Lower lobe of right lung (tissue), 2 donors: Measurements from ENCODE around the gene GNB1L. TPM values are rescaled to one million over a fixed set of nuclear protein-coding genes. Genes with fewer than 3 reads are reported as not detected.
A peak's percentile ranks its signal among the peaks of the same experiment; 100 is the strongest.

Experiments used
- ATAC-seq, 2 donors: fragments of 200-7000 bp; cut with Tn5 transposase; one replicate each; pipeline ENCODE4 v1.9.1; 2020 to 2022; ENCODE audit warnings: mild to moderate bottlenecking in 2 of 2, moderate library complexity in 2 of 2
- DNase-seq: peaks from one replicate; pipeline ENCODE4 v3.0.0-alpha.2; 2020
- H3K27ac ChIP-seq: fragments of 200-600 bp; one replicate; pipeline ENCODE4 v1.8.0; 2022
- H3K27me3 ChIP-seq: fragments of 200-600 bp; one replicate; pipeline ENCODE4 v1.8.0; 2022; ENCODE audit warnings: low read depth
- H3K36me3 ChIP-seq: fragments of 200-600 bp; one replicate; pipeline ENCODE4 v1.8.0; 2022; ENCODE audit warnings: mild to moderate bottlenecking
- H3K4me1 ChIP-seq: fragments of 200-600 bp; one replicate; pipeline ENCODE4 v1.8.0; 2022
- H3K4me3 ChIP-seq: fragments of 200-600 bp; one replicate; pipeline ENCODE4 v1.8.0; 2022; ENCODE audit warnings: mild to moderate bottlenecking
- H3K9me3 ChIP-seq: fragments of 200-600 bp; one replicate; pipeline ENCODE4 v1.8.0; 2022
- CTCF ChIP-seq: fragments of 200-600 bp; IDR thresholded peaks from one replicate; pipeline ENCODE4 v1.8.0; 2022; ENCODE audit warnings: antibody characterized with exemption, mild to moderate bottlenecking
- intact Hi-C: fragments of 100-400 bp; cut with DNase I; formaldehyde crosslinking; loops from one replicate; pipeline ENCODE4 v1.11.0; 2022
- total RNA-seq: library from RNA; stranded (reverse); fragmentation: NEBNext Ultra II Directional; extraction: Animal tissue kit (Norgen Biotek cat#: 25700); gene quantifications from one replicate; pipeline ENCODE4 v1.2.1, GENCODE V29; 2021
- donor health status: DM: no; HTN: yes; CAD: no; lungs with severe emphysema.

The GNB1L gene
- total RNA-seq, 1 donor from 2014 or later = 6.0 TPM

DNA sequence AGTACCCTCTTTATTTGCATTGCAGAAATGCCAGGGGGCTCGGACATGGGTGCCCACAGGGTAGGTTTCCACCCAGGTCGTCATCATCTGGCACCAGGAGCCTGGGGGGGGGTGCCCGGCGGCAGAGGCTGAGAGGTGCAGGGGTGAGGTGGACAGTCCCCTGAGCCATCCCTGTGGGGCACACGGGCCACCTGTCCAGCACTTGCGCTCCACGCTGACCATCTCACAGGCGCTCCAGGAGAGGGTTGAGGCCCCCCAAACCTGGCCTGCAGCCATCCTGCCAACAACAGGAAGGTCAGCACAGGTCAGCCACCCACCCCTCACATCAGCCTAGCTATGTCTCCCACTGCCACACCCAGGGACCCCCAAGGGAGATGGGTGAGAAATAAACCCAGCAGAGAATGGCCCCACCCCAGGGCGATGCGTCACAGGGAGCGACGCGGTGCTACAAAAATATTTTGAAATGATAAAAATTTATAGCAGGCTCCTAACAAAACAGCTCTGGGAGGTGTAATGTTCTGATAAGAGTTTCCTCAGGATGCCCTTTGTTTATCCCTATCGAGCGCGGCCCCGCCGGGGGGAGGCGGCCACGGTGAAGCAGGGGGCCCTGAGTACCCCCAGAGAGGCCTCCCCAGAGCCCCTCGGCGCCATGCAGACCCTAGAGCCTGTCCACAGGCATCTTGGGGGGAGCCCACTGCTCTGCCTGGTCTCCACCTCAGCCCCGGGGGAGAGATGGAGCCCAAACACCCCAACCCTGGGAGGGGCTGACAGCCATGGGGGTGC is 21.0 kb upstream of the GNB1L start:
- intact Hi-C loops = no loop called here
- Histone ChIP-seq H3K27ac (no peak overlapping the region), H3K4me1 (peaks cover 32% of the 10 kb centered on the region), H3K36me3 (peaks cover 13% of the 10 kb centered on the region), H3K9me3 (no peaks in the 10 kb centered on the region), H3K27me3 (no peaks in the 10 kb centered on the region), H3K4me3 (no peak overlapping the region)
- TF ChIP-seq CTCF = no peak
- ATAC-seq = no peak
- DNase-seq = peak; percentile 45

DNA sequence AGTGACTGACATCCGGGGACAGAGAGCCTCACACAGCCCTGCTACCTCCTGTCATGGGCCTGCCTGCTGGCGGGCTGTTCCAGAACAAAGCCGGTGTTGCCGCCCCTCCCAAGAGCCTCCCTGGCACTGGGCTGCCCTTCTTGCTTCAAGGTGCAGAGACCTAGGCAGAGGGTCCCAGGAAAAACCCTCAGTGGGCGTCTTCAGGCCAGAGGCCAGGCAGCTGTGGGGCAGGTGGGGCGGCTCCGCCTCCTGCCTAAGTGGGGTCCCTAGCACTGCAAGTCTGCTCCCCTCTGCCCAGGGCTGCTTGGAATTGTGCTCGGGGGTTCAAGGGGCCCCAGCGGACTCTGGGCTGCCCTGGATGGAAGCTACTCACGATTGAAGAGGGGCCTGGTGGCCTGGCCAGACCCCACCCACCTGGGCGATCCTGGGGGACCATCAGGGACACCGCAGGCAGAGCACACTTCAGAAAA is 20.4 kb upstream of the GNB1L start:
- intact Hi-C loops = no loop called here

DNA sequence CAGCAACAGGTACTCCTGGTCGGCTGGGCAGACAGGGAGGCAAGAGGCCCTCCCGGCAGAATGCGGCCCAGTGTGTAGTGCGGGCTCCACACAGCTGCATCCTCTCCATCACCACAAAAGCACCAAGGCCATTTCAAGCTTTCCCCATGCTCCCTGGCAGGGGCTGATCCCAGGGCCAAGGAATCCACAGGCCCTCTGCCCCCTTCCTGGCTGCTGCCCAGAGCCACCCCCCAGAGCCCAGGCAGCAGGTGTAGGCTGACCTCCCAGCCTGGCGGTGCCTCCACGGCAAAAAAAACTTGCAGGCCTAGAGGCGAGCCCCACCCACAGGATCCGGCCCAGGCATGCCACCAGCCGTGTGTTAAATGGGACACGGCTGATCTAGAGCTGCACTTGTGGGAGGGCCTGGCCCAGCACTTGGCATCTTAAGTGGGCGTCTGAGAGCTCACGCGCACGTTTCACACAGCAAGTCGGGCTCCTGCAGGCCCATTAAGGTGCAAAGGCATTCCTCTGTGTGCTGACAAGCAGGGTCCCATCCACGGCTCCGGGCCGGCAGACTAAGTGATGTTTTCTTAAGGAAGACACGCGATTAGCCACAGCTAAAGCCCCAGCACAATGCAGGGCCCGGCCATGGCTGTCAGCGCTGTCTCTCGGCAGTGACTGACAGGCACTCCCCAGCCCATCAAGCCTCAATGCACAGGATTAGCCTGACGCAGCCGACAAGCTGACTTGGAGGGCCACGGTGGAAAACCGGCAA is 19.8 kb upstream of the GNB1L start:
- intact Hi-C loops = no loop called here
- peak overlapping the region; percentile 67 for H3K27ac ChIP-seq
- H3K4me1 ChIP-seq = peaks cover 32% of the 10 kb centered on the region
- no peaks in the 10 kb centered on the region for H3K27me3 ChIP-seq
- peak; percentile 90 for DNase-seq
- peak; percentile 85 to 91 for ATAC-seq
- TF ChIP-seq CTCF = no peak
- H3K36me3 ChIP-seq = peaks cover 13% of the 10 kb centered on the region
- H3K9me3 ChIP-seq = no peaks in the 10 kb centered on the region
- H3K4me3 ChIP-seq = peak overlapping the region; percentile 11

More for the DNA sequence above, 20.4 kb upstream of the GNB1L start:
- peaks cover 32% of the 10 kb centered on the region for H3K4me1 ChIP-seq
- peak overlapping the region; percentile 67 for H3K27ac ChIP-seq
- no peaks in the 10 kb centered on the region for H3K27me3 ChIP-seq
- TF ChIP-seq CTCF = no peak
- DNase-seq = no peak
- no peak overlapping the region for H3K4me3 ChIP-seq
- peaks cover 13% of the 10 kb centered on the region for H3K36me3 ChIP-seq
- H3K9me3 ChIP-seq = no peaks in the 10 kb centered on the region
- no peak for ATAC-seq

DNA sequence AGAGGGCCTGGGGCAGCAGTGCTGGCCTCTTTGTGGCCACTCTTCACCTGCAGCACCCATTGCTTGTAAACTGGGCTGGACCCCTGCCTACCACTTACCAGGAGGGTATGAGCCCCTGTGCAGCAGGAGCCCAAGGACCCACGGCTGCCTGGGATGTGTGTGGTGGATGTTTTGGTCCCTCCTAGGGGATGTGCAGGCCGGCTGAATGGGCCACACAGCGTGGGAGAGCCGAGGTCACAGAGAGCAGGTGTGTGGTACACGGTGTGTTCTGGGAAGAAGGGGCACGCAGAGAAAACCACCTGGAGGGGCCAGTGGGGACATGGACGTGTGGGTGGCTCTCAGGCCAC is 19.3 kb upstream of the GNB1L start:
- Histone ChIP-seq H3K36me3 (peaks cover 13% of the 10 kb centered on the region), H3K27ac (peak overlapping the region; percentile 67), H3K27me3 (no peaks in the 10 kb centered on the region), H3K4me1 (peaks cover 32% of the 10 kb centered on the region), H3K4me3 (no peak overlapping the region), H3K9me3 (no peaks in the 10 kb centered on the region)
- DNase-seq = peak; percentile 38
- intact Hi-C loops = no loop called here
- ATAC-seq = no peak
- TF ChIP-seq CTCF = no peak

GRCh38 chr22:19873138-19873959 is 18.7 kb upstream of the GNB1L start:
- ATAC-seq (peak; percentile 20 to 40), DNase-seq (peak; percentile 49)
- intact Hi-C loops = no loop called here
- peak overlapping the region; percentile 67 for H3K27ac ChIP-seq
- no peaks in the 10 kb centered on the region for H3K9me3 ChIP-seq
- peaks cover 32% of the 10 kb centered on the region for H3K4me1 ChIP-seq
- TF ChIP-seq CTCF = no peak
- no peak overlapping the region for H3K4me3 ChIP-seq
- no peaks in the 10 kb centered on the region for H3K27me3 ChIP-seq
- peaks cover 9% of the 10 kb centered on the region for H3K36me3 ChIP-seq
